Gastrocnemius medialis (tissue), 4 donors: ENCODE measurements around the gene MCMBP. TPM values are rescaled to one million over a fixed set of nuclear protein-coding genes. Genes with fewer than 3 reads are reported as not detected.

ENCODE experiments used
- ATAC-seq, 2 donors: fragments of 150-250 bp; one replicate each; pipeline ENCODE4 v1.9.1; 2016
- DNase-seq, 2 donors: peaks; one replicate each; pipeline ENCODE4 v3.0.0-alpha.2; 2019
- H3K27ac ChIP-seq, 4 donors: fragments of 200-600 bp; sonication (generic); 1 replicate in 1 of 4; 2 replicates in 3 of 4; pipeline ENCODE4 v1.5.1; 2016 to 2018; ENCODE audit warnings: mild to moderate bottlenecking in 2 of 4, moderate library complexity in 1 of 4
- H3K27me3 ChIP-seq, 3 donors: fragments of 200-600 bp; sonication (generic) in 2 of 3; 1 replicate in 1 of 3; 2 replicates in 2 of 3; pipeline versions ENCODE4 v1.5.1 to v1.6.0; 2016 to 2019; ENCODE audit warnings: mild to moderate bottlenecking in 1 of 3, moderate library complexity in 1 of 3
- H3K36me3 ChIP-seq, 2 donors: fragments of 200-600 bp; sonication (generic) in 1 of 2; one replicate each; pipeline ENCODE4 v1.5.1; 2017 to 2018
- H3K4me1 ChIP-seq, 2 donors: fragments of 200-600 bp; sonication (generic) in 1 of 2; one replicate each; pipeline ENCODE4 v1.5.1; 2016 to 2017; ENCODE audit warnings: mild to moderate bottlenecking in 2 of 2
- H3K4me3 ChIP-seq, 4 donors: fragments of 200-600 bp; sonication (generic) in 3 of 4; 1 replicate in 1 of 4; 2 replicates in 3 of 4; pipeline ENCODE4 v1.5.1; 2016 to 2019; ENCODE audit warnings: mild to moderate bottlenecking in 2 of 4
- H3K9me3 ChIP-seq, 3 donors: fragments of 200-600 bp; sonication (generic) in 2 of 3; 1 replicate in 1 of 3; 2 replicates in 2 of 3; pipeline ENCODE4 v1.5.1; 2016 to 2019
- CTCF ChIP-seq, 5 experiments: fragments of 450-650 bp in 3 of 5; fragments of 200-600 bp in 2 of 5; sonication (generic) in 2 of 5; IDR thresholded peaks in 4 of 5; conservative IDR thresholded peaks in 1 of 5; 1 replicate in 4 of 5; 2 replicates in 1 of 5; pipeline ENCODE4 v1.5.1; 2016 to 2019; ENCODE audit warnings: antibody characterized with exemption in 5 of 5, mild to moderate bottlenecking in 3 of 5, moderate library complexity in 3 of 5
- POLR2A ChIP-seq, 2 donors: fragments of 450-650 bp; IDR thresholded peaks; one replicate each; pipeline ENCODE4 v1.6.1; 2017; ENCODE audit warnings: antibody characterized with exemption in 2 of 2, mild to moderate bottlenecking in 2 of 2, moderate library complexity in 2 of 2
- in situ Hi-C, 4 donors: fragments of 200-750 bp; cut with MboI; loops; one replicate each; pipeline versions ENCODE4 v1.15.0 to v1.8.0; 2017; ENCODE audit warnings: low sequenced_read_pairs in 4 of 4
- intact Hi-C: fragments of 100-400 bp; cut with DNase I; formaldehyde crosslinking; loops from one replicate; pipeline ENCODE4 v1.15.1; 2023; ENCODE audit warnings: low total_unique reads
- total RNA-seq, 4 donors: library from RNA; depleted of rRNA; stranded (reverse); fragments of >200 nt; gene quantifications; one replicate each; pipeline versions ENCODE4 v1.1.0 to v1.2.3, GENCODE V29; 2016

MCMBP gene
- total RNA-seq, 4 donors from 2014 or later = 28.1 to 43.6 (median 33.2) TPM

GRCh38 chr10:119849944-119850343 lies 22.7 kb downstream of the MCMBP start:
- H3K27ac ChIP-seq = no peak overlapping the region
- intact Hi-C loops (no loop called here), in situ Hi-C loops (loop anchor here (10.0 to 25.0 kb wide), 5 partner anchors 95 to 688 kb away; partner anchors contain the start of gene SFXN4 (in 1 of the 4))
- H3K36me3 ChIP-seq = peaks cover 0 to 94% of the 10 kb centered on the region in 2 donors
- no peak overlapping the region for H3K4me3 ChIP-seq
- no peak for DNase-seq
- H3K27me3 ChIP-seq = no peaks in the 10 kb centered on the region
- peaks cover 6 to 14% of the 10 kb centered on the region in 2 donors for H3K4me1 ChIP-seq
- H3K9me3 ChIP-seq = no peaks in the 10 kb centered on the region
- no peak for TF ChIP-seq POLR2A (IDR thresholded peaks at IDR 0.05)
- no peak for TF ChIP-seq CTCF (IDR thresholded peaks at IDR 0.05 in 4 of 5, conservative IDR thresholded peaks at IDR 0.05 in 1 of 5)
- ATAC-seq = no peak

GRCh38 chr10:119849031-119849789 lies 23.4 kb downstream of the MCMBP start:
- TF ChIP-seq CTCF (IDR thresholded peaks at IDR 0.05 in 4 of 5, conservative IDR thresholded peaks at IDR 0.05 in 1 of 5) (no peak), POLR2A (IDR thresholded peaks at IDR 0.05) (no peak)
- in situ Hi-C loops = no loop called here
- no peak for ATAC-seq
- no peak for DNase-seq
- H3K4me1 ChIP-seq = peaks cover 6 to 14% of the 10 kb centered on the region in 2 donors
- no peaks in the 10 kb centered on the region for H3K27me3 ChIP-seq
- H3K27ac ChIP-seq = no peak overlapping the region
- no peaks in the 10 kb centered on the region for H3K9me3 ChIP-seq
- intact Hi-C loops = no loop called here
- H3K36me3 ChIP-seq = peaks cover 0 to 94% of the 10 kb centered on the region in 2 donors
- no peak overlapping the region for H3K4me3 ChIP-seq

- DNase-seq (no peak), ATAC-seq (no peak)
- Histone ChIP-seq H3K27ac (no peak overlapping the region), H3K9me3 (no peaks in the 10 kb centered on the region), H3K27me3 (no peaks in the 10 kb centered on the region), H3K4me3 (no peak overlapping the region), H3K4me1 (no peaks in the 10 kb centered on the region), H3K36me3 (peaks cover 0 to 96% of the 10 kb centered on the region in 2 donors)
- TF ChIP-seq CTCF (IDR thresholded peaks at IDR 0.05 in 4 of 5, conservative IDR thresholded peaks at IDR 0.05 in 1 of 5) (no peak), POLR2A (IDR thresholded peaks at IDR 0.05) (no peak)
- in situ Hi-C loops = no loop called here
- intact Hi-C loops = no loop called here
These were observed 27.0 kb downstream of the MCMBP start for GRCh38 chr10:119845656-119846055.

GRCh38 chr10:119834188-119834587 lies 38.5 kb downstream of the MCMBP start:
- TF ChIP-seq CTCF (IDR thresholded peaks at IDR 0.05 in 4 of 5, conservative IDR thresholded peaks at IDR 0.05 in 1 of 5) (no peak), POLR2A (IDR thresholded peaks at IDR 0.05) (no peak)
- Histone ChIP-seq H3K9me3 (no peaks in the 10 kb centered on the region), H3K36me3 (peaks cover 0 to 95% of the 10 kb centered on the region in 2 donors), H3K4me1 (no peaks in the 10 kb centered on the region), H3K27ac (no peak overlapping the region), H3K27me3 (no peaks in the 10 kb centered on the region), H3K4me3 (no peak overlapping the region)
- in situ Hi-C loops (no loop called here), intact Hi-C loops (no loop called here)
- DNase-seq = no peak
- no peak for ATAC-seq
